OCI-LY1 (cell line): ENCODE data around the gene NUDT21.

Experiments
- H2AFZ ChIP-seq: fragments of 200-600 bp; sonication (generic), shearing (Covaris generic); 2 replicates; pipeline ENCODE4 v1.6.0; 2014; ENCODE audit warnings: antibody characterized with exemption, mild to moderate bottlenecking, low read length
- H3F3A ChIP-seq: fragments of 200-600 bp; sonication (generic), shearing (Covaris generic); 2 replicates; pipeline ENCODE4 v1.6.0; 2014; ENCODE audit warnings: mild to moderate bottlenecking, antibody characterized with exemption, low read length, moderate library complexity; ENCODE audit not compliant: insufficient read depth
- H3K27ac ChIP-seq: fragments of 200-600 bp; sonication (generic); 2 replicates; pipeline ENCODE4 v1.5.1; 2014; ENCODE audit warnings: low read length, mixed run types, mild to moderate bottlenecking, low read depth; ENCODE audit not compliant: poor library complexity, severe bottlenecking
- H3K27me3 ChIP-seq: fragments of 200-600 bp; sonication (generic); 2 replicates; pipeline ENCODE4 v1.6.0; 2014; ENCODE audit warnings: antibody characterized with exemption, mild to moderate bottlenecking, low read length, moderate library complexity; ENCODE audit not compliant: insufficient read depth
- H3K36me3 ChIP-seq: fragments of 200-600 bp; sonication (generic); 2 replicates; pipeline ENCODE4 v1.6.1; 2014; ENCODE audit warnings: mild to moderate bottlenecking, antibody characterized with exemption, low read length, moderate library complexity, mixed read lengths; ENCODE audit not compliant: insufficient read depth
- H3K4me1 ChIP-seq: fragments of 200-600 bp; sonication (generic); 2 replicates; pipeline ENCODE4 v1.5.1; 2014; ENCODE audit warnings: mild to moderate bottlenecking, low read length, moderate library complexity; ENCODE audit not compliant: insufficient read depth, severe bottlenecking
- H3K4me2 ChIP-seq: fragments of 200-600 bp; sonication (generic), shearing (Covaris generic); 2 replicates; pipeline ENCODE4 v1.6.1; 2014; ENCODE audit warnings: low read length
- H3K4me3 ChIP-seq: fragments of 200-600 bp; sonication (generic); 2 replicates; pipeline ENCODE4 v1.5.1; 2014; ENCODE audit warnings: low read length, low read depth, mild to moderate bottlenecking, mixed read lengths; ENCODE audit not compliant: poor library complexity, severe bottlenecking
- H3K79me2 ChIP-seq: fragments of 200-600 bp; shearing (Covaris generic); 2 replicates; pipeline ENCODE4 v1.6.1; 2016; ENCODE audit warnings: mixed run types, low read length, mixed read lengths; ENCODE audit not compliant: insufficient read depth
- H3K9ac ChIP-seq: fragments of 200-600 bp; sonication (generic), shearing (Covaris generic); 2 replicates; pipeline ENCODE4 v1.6.1; 2014; ENCODE audit warnings: mild to moderate bottlenecking, low read length, mixed read lengths
- H3K9me2 ChIP-seq: fragments of 200-600 bp; sonication (generic), shearing (Covaris generic); 2 replicates; pipeline ENCODE4 v1.6.1; 2014; ENCODE audit warnings: low read depth, mild to moderate bottlenecking, low read length, mixed read lengths
- H3K9me3 ChIP-seq: fragments of 200-600 bp; shearing (Covaris generic); 2 replicates; pipeline ENCODE4 v1.6.1; 2014; ENCODE audit warnings: low read length, mixed read lengths
- H4K20me1 ChIP-seq: fragments of 200-600 bp; sonication (generic), shearing (Covaris generic); 2 replicates; pipeline ENCODE4 v1.6.0; 2016; ENCODE audit warnings: mild to moderate bottlenecking, low read length; ENCODE audit not compliant: insufficient read depth
- CTCF ChIP-seq: fragments of 200-600 bp; sonication (generic), shearing (Covaris generic); IDR thresholded peaks from 2 replicates; pipeline ENCODE4 v1.5.1; 2017; ENCODE audit warnings: mild to moderate bottlenecking, antibody characterized with exemption, low read length, moderate library complexity, mixed read lengths
- EZH2 ChIP-seq: fragments of 200-600 bp; sonication (generic), shearing (Covaris generic); IDR thresholded peaks from 2 replicates; pipeline ENCODE4 v1.8.0; 2017; ENCODE audit warnings: borderline replicate concordance, mixed run types, mild to moderate bottlenecking, antibody characterized with exemption, low read length, moderate library complexity, mixed read lengths

NUDT21 gene

GRCh38 chr16:56479469-56479868 lies 28.3 kb upstream of the NUDT21 start:
- no peaks in the 10 kb centered on the region for H3K79me2 ChIP-seq
- no peaks in the 10 kb centered on the region for H3K4me1 ChIP-seq
- no peaks in the 10 kb centered on the region for H3K27me3 ChIP-seq
- H3K4me3 ChIP-seq = no peak overlapping the region
- H3F3A ChIP-seq = no peaks in the 10 kb centered on the region
- peaks cover 42% of the 10 kb centered on the region for H3K36me3 ChIP-seq
- H4K20me1 ChIP-seq = no peaks in the 10 kb centered on the region
- H3K27ac ChIP-seq = no peak overlapping the region
- H3K9ac ChIP-seq = no peak overlapping the region
- H3K9me2 ChIP-seq = no peaks in the 10 kb centered on the region
- no peaks in the 10 kb centered on the region for H3K9me3 ChIP-seq
- TF ChIP-seq CTCF = no peak
- TF ChIP-seq EZH2 = no peak
- H3K4me2 ChIP-seq = no peak overlapping the region
- H2AFZ ChIP-seq = no peak overlapping the region

- Histone ChIP-seq H3K4me2 (no peak overlapping the region), H3K27me3 (no peaks in the 10 kb centered on the region), H3K4me3 (no peak overlapping the region), H3K27ac (no peak overlapping the region), H3F3A (no peaks in the 10 kb centered on the region), H4K20me1 (no peaks in the 10 kb centered on the region), H3K9me3 (no peaks in the 10 kb centered on the region), H3K4me1 (no peaks in the 10 kb centered on the region), H3K36me3 (peaks cover 48% of the 10 kb centered on the region), H3K9me2 (no peaks in the 10 kb centered on the region), H3K9ac (no peak overlapping the region), H2AFZ (no peak overlapping the region), H3K79me2 (no peaks in the 10 kb centered on the region)
- TF ChIP-seq CTCF (no peak), EZH2 (no peak)
These were observed 27.3 kb upstream of the NUDT21 start for GRCh38 chr16:56478281-56479049.

GRCh38 chr16:56477096-56477878 lies 26.2 kb upstream of the NUDT21 start:
- H4K20me1 ChIP-seq = no peaks in the 10 kb centered on the region
- H2AFZ ChIP-seq = no peak overlapping the region
- no peak overlapping the region for H3K9ac ChIP-seq
- no peak overlapping the region for H3K4me3 ChIP-seq
- H3K4me1 ChIP-seq = no peaks in the 10 kb centered on the region
- no peaks in the 10 kb centered on the region for H3F3A ChIP-seq
- H3K4me2 ChIP-seq = no peak overlapping the region
- no peaks in the 10 kb centered on the region for H3K79me2 ChIP-seq
- no peaks in the 10 kb centered on the region for H3K27me3 ChIP-seq
- TF ChIP-seq CTCF = no peak
- no peak for TF ChIP-seq EZH2
- H3K27ac ChIP-seq = no peak overlapping the region
- peaks cover 60% of the 10 kb centered on the region for H3K36me3 ChIP-seq
- H3K9me2 ChIP-seq = no peaks in the 10 kb centered on the region
- no peaks in the 10 kb centered on the region for H3K9me3 ChIP-seq
